ENCODE results near the gene CD2AP.

DNA sequence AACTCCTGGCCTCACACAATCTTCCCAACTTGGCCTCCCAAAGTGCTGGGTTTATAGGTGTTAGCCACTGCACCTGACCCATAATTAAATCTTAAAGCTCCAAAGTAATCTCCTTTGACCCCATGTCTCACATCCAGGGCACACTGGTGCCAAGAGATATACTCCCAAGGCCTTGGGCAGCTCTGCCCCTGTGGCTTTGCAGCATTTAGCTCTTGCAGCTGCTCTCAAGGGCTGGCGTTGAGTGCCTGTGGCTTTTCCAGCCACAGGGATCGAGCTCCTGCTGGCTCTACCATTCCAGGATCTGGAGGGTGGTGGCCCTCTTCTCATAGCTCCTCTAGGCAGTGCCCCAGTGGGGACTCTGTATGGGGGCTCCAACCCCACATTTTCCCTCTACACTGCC, 49.3 kb upstream of the CD2AP start:
- TF ChIP-seq, protein P1, sequence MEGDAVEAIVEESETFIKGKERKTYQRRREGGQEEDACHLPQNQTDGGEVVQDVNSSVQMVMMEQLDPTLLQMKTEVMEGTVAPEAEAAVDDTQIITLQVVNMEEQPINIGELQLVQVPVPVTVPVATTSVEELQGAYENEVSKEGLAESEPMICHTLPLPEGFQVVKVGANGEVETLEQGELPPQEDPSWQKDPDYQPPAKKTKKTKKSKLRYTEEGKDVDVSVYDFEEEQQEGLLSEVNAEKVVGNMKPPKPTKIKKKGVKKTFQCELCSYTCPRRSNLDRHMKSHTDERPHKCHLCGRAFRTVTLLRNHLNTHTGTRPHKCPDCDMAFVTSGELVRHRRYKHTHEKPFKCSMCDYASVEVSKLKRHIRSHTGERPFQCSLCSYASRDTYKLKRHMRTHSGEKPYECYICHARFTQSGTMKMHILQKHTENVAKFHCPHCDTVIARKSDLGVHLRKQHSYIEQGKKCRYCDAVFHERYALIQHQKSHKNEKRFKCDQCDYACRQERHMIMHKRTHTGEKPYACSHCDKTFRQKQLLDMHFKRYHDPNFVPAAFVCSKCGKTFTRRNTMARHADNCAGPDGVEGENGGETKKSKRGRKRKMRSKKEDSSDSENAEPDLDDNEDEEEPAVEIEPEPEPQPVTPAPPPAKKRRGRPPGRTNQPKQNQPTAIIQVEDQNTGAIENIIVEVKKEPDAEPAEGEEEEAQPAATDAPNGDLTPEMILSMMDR (IDR thresholded peaks at IDR 0.05) = no peak
- TF ChIP-seq POLR2A (IDR thresholded peaks at IDR 0.05) (no peak), EP300 (IDR thresholded peaks at IDR 0.05; ENCODE audit: low read depth) (no peak), POLR2AphosphoS5 (IDR thresholded peaks at IDR 0.05) (no peak)

All from transverse colon (tissue), 4 donors.